H1 (cell line): Measurements from ENCODE around the gene PROP1. TPM values are rescaled to one million over a fixed set of nuclear protein-coding genes. Genes with fewer than 3 reads are reported as not detected.

Experiments
- CTCF ChIA-PET: fragments of 300-600 bp; sonication (Branson Sonifier 250); formaldehyde crosslinking; loops from one replicate; lab custom pipeline; 2021; ENCODE audit not compliant: partially characterized antibody; lab: Charles Lee
- POLR2A ChIA-PET: fragments of 300-600 bp; sonication (Branson Sonifier 250); formaldehyde crosslinking; loops from one replicate; lab custom pipeline; 2021; ENCODE audit warnings: inconsistent platforms; ENCODE audit not compliant: partially characterized antibody; lab: Charles Lee
- DNase-seq, 2 experiments: peaks; one replicate each; pipeline versions ENCODE4 v3.0.0 to v3.0.0-alpha.2; 2010 to 2022; ENCODE audit warnings: low spot score in 2 of 2, low read depth in 1 of 2, mixed read lengths in 1 of 2
- FAIRE-seq: peaks from 2 replicates; lab custom pipeline; 2011; peaks lifted over from hg19 to GRCh38; lab: Jason Lieb, UNC
- H2AFZ ChIP-seq: 2 replicates; pipeline ENCODE4 v1.8.1; 2012; ENCODE audit warnings: low read length, inconsistent platforms
- H2AK5ac ChIP-seq: 2 replicates; pipeline ENCODE4 v1.6.1; 2013; ENCODE audit warnings: low read depth, low read length
- H2BK120ac ChIP-seq: replicated peaks from 2 replicates; pipeline ENCODE3; 2013; ENCODE audit warnings: low read depth, low read length, inconsistent platforms
- H2BK12ac ChIP-seq: 2 replicates; pipeline ENCODE4 v1.6.1; 2013; ENCODE audit warnings: low read depth, low read length
- H2BK15ac ChIP-seq: 2 replicates; pipeline ENCODE4 v1.6.1; 2013; ENCODE audit warnings: low read length
- H2BK20ac ChIP-seq: 2 replicates; pipeline ENCODE4 v1.6.1; 2013; ENCODE audit warnings: low read length
- H2BK5ac ChIP-seq: 2 replicates; pipeline ENCODE4 v1.6.1; 2013; ENCODE audit warnings: low read depth, low read length
- H3K14ac ChIP-seq: 2 replicates; pipeline ENCODE4 v1.6.1; 2013; ENCODE audit warnings: inconsistent platforms; ENCODE audit not compliant: insufficient read length
- H3K18ac ChIP-seq: 2 replicates; pipeline ENCODE4 v1.6.1; 2013; ENCODE audit warnings: low read length; ENCODE audit errors: extremely low read depth
- H3K23ac ChIP-seq: 2 replicates; pipeline ENCODE4 v1.6.1; 2013; ENCODE audit warnings: inconsistent platforms; ENCODE audit not compliant: insufficient read length
- H3K23me2 ChIP-seq: 2 replicates; pipeline ENCODE4 v1.6.1; 2013; ENCODE audit warnings: low read depth, low read length
- H3K27ac ChIP-seq: 2 replicates; pipeline ENCODE4 v1.6.1; 2011; ENCODE audit warnings: low read depth, low read length, inconsistent platforms
- H3K27me3 ChIP-seq, 4 experiments: replicated peaks in 1 of 4; 1 replicate in 1 of 4; 2 replicates in 3 of 4; pipeline versions ENCODE4 v1.6.1 to v1.8.1; 2011 to 2013; ENCODE audit warnings: low read length in 3 of 4, mild to moderate bottlenecking in 3 of 4, inconsistent platforms in 2 of 4, mixed read lengths in 2 of 4, moderate library complexity in 1 of 4; ENCODE audit not compliant: control insufficient read depth in 3 of 4, insufficient read depth in 3 of 4; ENCODE audit errors: extremely low read depth in 1 of 4
- H3K36me3 ChIP-seq, 4 experiments: 2 replicates each; pipeline versions ENCODE4 v1.6.1 to v1.8.1; 2011 to 2013; ENCODE audit warnings: mild to moderate bottlenecking in 4 of 4, low read length in 3 of 4, moderate library complexity in 2 of 4, control low read depth in 1 of 4, inconsistent platforms in 1 of 4; ENCODE audit not compliant: insufficient read depth in 4 of 4, control insufficient read depth in 2 of 4
- H3K4ac ChIP-seq: replicated peaks from 2 replicates; pipeline ENCODE3; 2013; ENCODE audit warnings: low read length, low read depth, mixed read lengths, inconsistent platforms; ENCODE audit not compliant: insufficient read length
- H3K4me1 ChIP-seq, 4 experiments: replicated peaks in 1 of 4; 1 replicate in 1 of 4; 2 replicates in 3 of 4; pipeline versions ENCODE4 v1.6.1 to v1.8.1; 2011 to 2013; ENCODE audit warnings: low read length in 3 of 4, inconsistent platforms in 2 of 4, mixed read lengths in 1 of 4; ENCODE audit not compliant: insufficient read depth in 4 of 4, control insufficient read depth in 3 of 4
- H3K4me2 ChIP-seq, 2 experiments: 2 replicates each; pipeline versions ENCODE4 v1.6.1 to v1.8.1; 2011 to 2013; ENCODE audit warnings: low read depth in 2 of 2, low read length in 2 of 2, control low read depth in 1 of 2, inconsistent platforms in 1 of 2, mild to moderate bottlenecking in 1 of 2; ENCODE audit not compliant: insufficient read depth in 1 of 2
- H3K4me3 ChIP-seq, 4 experiments: fragments of 200-600, 300-600 bp in 1 of 4; sonication (generic), shearing (Covaris generic), sonication (Bioruptor Twin) in 1 of 4; 2 replicates each; pipeline versions ENCODE4 v1.5.1 to v1.8.1; 2011 to 2016; ENCODE audit warnings: low read length in 4 of 4, low read depth in 3 of 4, control low read depth in 2 of 4, inconsistent platforms in 2 of 4, mild to moderate bottlenecking in 2 of 4, mixed read lengths in 1 of 4, moderate library complexity in 1 of 4; ENCODE audit not compliant: insufficient read depth in 2 of 4; ENCODE audit errors: extremely low read depth in 1 of 4
- H3K56ac ChIP-seq: replicated peaks from 2 replicates; pipeline ENCODE3; 2013; ENCODE audit warnings: low read depth, mild to moderate bottlenecking, mixed read lengths, low read length, inconsistent platforms; ENCODE audit not compliant: insufficient read length
- H3K79me1 ChIP-seq: 2 replicates; pipeline ENCODE4 v1.6.1; 2013; ENCODE audit warnings: low read depth, low read length, control low read depth
- H3K79me2 ChIP-seq, 2 experiments: 2 replicates each; pipeline versions ENCODE4 v1.6.1 to v1.8.1; 2012 to 2013; ENCODE audit warnings: low read length in 2 of 2, mild to moderate bottlenecking in 2 of 2, inconsistent platforms in 1 of 2; ENCODE audit not compliant: insufficient read depth in 2 of 2, control insufficient read depth in 1 of 2
- H3K9ac ChIP-seq, 4 experiments: replicated peaks in 1 of 4; 1 replicate in 1 of 4; 2 replicates in 3 of 4; pipeline versions ENCODE4 v1.6.1 to v1.8.1; 2011 to 2013; ENCODE audit warnings: low read depth in 3 of 4, low read length in 3 of 4, control low read depth in 2 of 4, mild to moderate bottlenecking in 2 of 4, moderate library complexity in 2 of 4, inconsistent platforms in 1 of 4; ENCODE audit errors: extremely low read depth in 1 of 4
- H3K9me3 ChIP-seq, 2 experiments: 2 replicates each; pipeline versions ENCODE4 v1.6.1 to v1.8.1; 2012 to 2013; ENCODE audit warnings: mild to moderate bottlenecking in 2 of 2, moderate library complexity in 2 of 2, control low read depth in 1 of 2, inconsistent platforms in 1 of 2, low read depth in 1 of 2, low read length in 1 of 2, mixed read lengths in 1 of 2; ENCODE audit not compliant: insufficient read depth in 2 of 2
- H4K20me1 ChIP-seq, 2 experiments: replicated peaks in 1 of 2; 2 replicates each; pipeline versions ENCODE3 to v1.8.1; 2011 to 2013; ENCODE audit warnings: inconsistent platforms in 2 of 2, low read length in 2 of 2, mild to moderate bottlenecking in 1 of 2; ENCODE audit not compliant: insufficient read depth in 2 of 2, control insufficient read depth in 1 of 2
- H4K5ac ChIP-seq: 2 replicates; pipeline ENCODE4 v1.6.1; 2013; ENCODE audit warnings: low read length, low read depth, mixed read lengths, inconsistent platforms; ENCODE audit not compliant: insufficient read length
- H4K8ac ChIP-seq: 2 replicates; pipeline ENCODE4 v1.8.0; 2013; ENCODE audit warnings: mild to moderate bottlenecking, moderate library complexity, low read length, inconsistent platforms; ENCODE audit not compliant: insufficient read depth; ENCODE audit errors: extremely low read depth
- H4K91ac ChIP-seq: replicated peaks from 2 replicates; pipeline ENCODE3; 2013; ENCODE audit warnings: low read length, mixed read lengths, inconsistent platforms; ENCODE audit not compliant: insufficient read length
- SIN3A ChIP-seq, 2 experiments: IDR thresholded peaks in 1 of 2; conservative IDR thresholded peaks in 1 of 2; 2 replicates each; pipeline ENCODE4 v1.6.1; 2011 to 2012; ENCODE audit warnings: low read length in 2 of 2, improper control_type of control experiment in 1 of 2, low read depth in 1 of 2, mild to moderate bottlenecking in 1 of 2
- SIRT6 ChIP-seq: IDR thresholded peaks from one replicate; pipeline ENCODE4 v1.7.1; 2012; ENCODE audit warnings: low read length, inconsistent platforms
- WGBS, 2 experiments: shearing (Covaris generic) in 1 of 2; methylation state at CpG; one replicate each; pipeline versions ENCODE4 v1.1.6 to v1.1.7; 2013 to 2015; ENCODE audit warnings: low lambda C conversion rate in 2 of 2, mixed read lengths in 2 of 2, inconsistent platforms in 1 of 2, low coverage in 1 of 2, missing lambda C conversion rate in 1 of 2; ENCODE audit not compliant: insufficient replicate concordance in 2 of 2, insufficient coverage in 1 of 2, insufficient read length in 1 of 2; ENCODE audit errors: extremely low coverage in 1 of 2, missing lambda C conversion rate in 1 of 2; 5-methylcytosine and 5-hydroxymethylcytosine counted together
- polyA plus RNA-seq, 7 experiments: library from polyadenylated mRNA; depleted of rRNA in 3 of 7; stranded (reverse) in 5 of 7; unstranded in 2 of 7; fragments of >200 nt in 5 of 7; fragments of 200-250 nt in 2 of 7; gene quantifications; 1 replicate in 5 of 7; 2 replicates in 1 of 7; 4 replicates in 1 of 7; pipeline versions ENCODE4 v1.2.1 to v1.2.3, GENCODE V29; 2011 to 2013; ENCODE audit warnings: missing spikeins in 2 of 7, mixed read lengths in 2 of 7
- total RNA-seq: library from RNA; stranded (reverse); fragmentation: NEBNext Ultra II Directional; extraction: Animal tissue kit (Norgen Biotek cat#: 25700); gene quantifications from 2 replicates; pipeline ENCODE4 v1.2.1, GENCODE V29; 2021
- TF ChIP-seq, protein P1 (sequence below): IDR thresholded peaks from 2 replicates; pipeline ENCODE4 v1.6.1; 2012; ENCODE audit warnings: inconsistent platforms

Gene PROP1
- total and polyA plus RNA-seq, 2 of the 8 experiments (the other 6 are each of a cell fraction or from before 2014, with no cell fraction given), result not detected

DNA sequence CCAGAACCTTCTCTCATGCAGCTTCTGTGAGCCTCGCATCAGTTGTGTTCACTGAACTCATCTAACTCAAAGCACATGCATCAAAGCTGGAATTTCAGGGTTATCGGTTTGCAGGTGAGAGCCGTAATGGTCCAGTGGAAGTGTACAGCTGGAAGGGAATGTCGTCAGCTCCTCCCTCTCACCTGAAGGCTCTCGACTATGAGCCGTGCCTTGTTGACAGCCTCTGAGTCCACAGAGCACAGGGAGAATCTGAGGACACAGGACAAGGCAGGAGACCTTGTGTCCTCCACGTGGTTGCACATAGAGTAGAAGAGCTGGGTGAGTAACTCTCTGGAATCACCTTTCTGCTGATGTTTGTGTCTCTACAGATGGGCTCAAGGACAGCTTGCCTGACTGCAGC is 38.8 kb downstream of the PROP1 start:
- FAIRE-seq, result no peak
- no peaks in the 10 kb centered on the region for H3K79me1 ChIP-seq
- H3K23me2 ChIP-seq, result no peaks in the 10 kb centered on the region
- H2BK5ac ChIP-seq, result no peak overlapping the region
- POLR2A ChIA-PET, result no interaction called here
- H3K27ac ChIP-seq, result no peak overlapping the region
- H4K20me1 ChIP-seq, result no peaks in the 10 kb centered on the region
- no peak for DNase-seq
- no peak overlapping the region for H3K56ac ChIP-seq
- no peak overlapping the region for H3K14ac ChIP-seq
- no peak overlapping the region for H2AFZ ChIP-seq
- H2AK5ac ChIP-seq, result no peak overlapping the region
- no peak overlapping the region for H4K91ac ChIP-seq
- no peaks in the 10 kb centered on the region for H3K27me3 ChIP-seq
- no peak overlapping the region for H2BK15ac ChIP-seq
- no peak overlapping the region; the same call in 1 of the 2 replicates for H4K8ac ChIP-seq
- no peak overlapping the region for H3K18ac ChIP-seq
- no peaks in the 10 kb centered on the region for H3K36me3 ChIP-seq
- no peak overlapping the region for H3K23ac ChIP-seq
- no peak overlapping the region for H2BK20ac ChIP-seq
- H4K5ac ChIP-seq, result no peak overlapping the region
- WGBS, 2 experiments, result 91% methylated on average over 7 of the region's 7 CpGs; no CpG with 5 or more reads in 1 of the 2 experiments
- no peak overlapping the region for H3K4me3 ChIP-seq
- H2BK120ac ChIP-seq, result no peak overlapping the region
- H3K79me2 ChIP-seq, result no peaks in the 10 kb centered on the region
- H3K9ac ChIP-seq, result no peak overlapping the region
- TF ChIP-seq SIN3A (conservative IDR thresholded peaks at IDR 0.05 in 1 of 2, IDR thresholded peaks at IDR 0.05 in 1 of 2; ENCODE audit: low read depth in 1 of 2, low read length in 2 of 2) (no peak), SIRT6 (no peak)
- TF ChIP-seq, protein P1, sequence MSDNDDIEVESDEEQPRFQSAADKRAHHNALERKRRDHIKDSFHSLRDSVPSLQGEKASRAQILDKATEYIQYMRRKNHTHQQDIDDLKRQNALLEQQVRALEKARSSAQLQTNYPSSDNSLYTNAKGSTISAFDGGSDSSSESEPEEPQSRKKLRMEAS, result no peak
- no peak overlapping the region for H3K4me2 ChIP-seq
- no peaks in the 10 kb centered on the region; a peak in 1 of 4 replicates for H3K9me3 ChIP-seq
- CTCF ChIA-PET, result interaction anchor here (0.7 to 1.1 kb wide), 2 partner anchors 10 to 132 kb away, joined by 3 read pairs; no protein-coding TSS in a partner anchor
- no peak overlapping the region for H3K4ac ChIP-seq
- H2BK12ac ChIP-seq, result no peak overlapping the region
- peaks cover 8 to 16% (median 14%) of the 10 kb centered on the region in 4 experiments for H3K4me1 ChIP-seq
